ENCODE measurements around the gene SLC7A14. TPM values are rescaled to one million over a fixed set of nuclear protein-coding genes. Genes with fewer than 3 reads are reported as not detected.

The SLC7A14 gene
- total and polyA plus RNA-seq, 2 of the 4 experiments (the other 2 are of a cell fraction), result 2.7 to 6.8 TPM

GRCh38 chr3:170496868-170497140 is 89.1 kb downstream of the SLC7A14 start:
- H4K20me1 ChIP-seq (ENCODE audit: insufficient read depth, low read length), result no peaks in the 10 kb centered on the region
- no peaks in the 10 kb centered on the region for H3K79me1 ChIP-seq (ENCODE audit: low read depth in 1 of 2, low read length in 2 of 2)
- no peak overlapping the region for H2BK5ac ChIP-seq (ENCODE audit: low read depth, low read length, poor library complexity, severe bottlenecking)
- H2BK20ac ChIP-seq (ENCODE audit: low read depth, low read length), result no peak overlapping the region
- POLR2A ChIA-PET (ENCODE audit: unreplicated experiment), result no interaction called here
- H3K27me3 ChIP-seq (ENCODE audit: control insufficient read depth, insufficient read depth, low read length), result no peaks in the 10 kb centered on the region
- WGBS, 2 experiments (ENCODE audit: extremely low coverage in 2 of 2, insufficient read length in 1 of 2), result no CpG with 5 or more reads among the region's 6 CpGs
- H2BK15ac ChIP-seq (ENCODE audit: low read depth, low read length), result no peak overlapping the region
- H3K4me3 ChIP-seq (ENCODE audit: insufficient read depth, low read depth, low read length), result no peak overlapping the region
- no peak overlapping the region for H2BK120ac ChIP-seq (ENCODE audit: low read depth, low read length)
- no peak overlapping the region for H3K18ac ChIP-seq (ENCODE audit: low read depth, low read length)
- no peak overlapping the region for H3K14ac ChIP-seq (replicated peaks; ENCODE audit: low read depth, low read length)
- TF ChIP-seq NFE2L2 (IDR thresholded peaks at IDR 0.05; ENCODE audit: low read depth, low read length), result no peak
- no peak for TF ChIP-seq POLR2A (IDR thresholded peaks at IDR 0.05; ENCODE audit: low read depth, low read length)
- TF ChIP-seq CEBPB (IDR thresholded peaks at IDR 0.05; ENCODE audit: low read depth, low read length), result no peak
- TF ChIP-seq RCOR1 (IDR thresholded peaks at IDR 0.05; ENCODE audit: insufficient replicate concordance, low read length), result no peak
- TF ChIP-seq CHD1 (IDR thresholded peaks at IDR 0.05; ENCODE audit: low read depth, low read length), result no peak
- TF ChIP-seq BHLHE40 (IDR thresholded peaks at IDR 0.05; ENCODE audit: low read depth, low read length), result no peak
- TF ChIP-seq SMC3 (IDR thresholded peaks at IDR 0.05; ENCODE audit: low read depth, low read length), result no peak
- no peak for TF ChIP-seq RAD21 (IDR thresholded peaks at IDR 0.05; ENCODE audit: low read length)
- no peak for TF ChIP-seq RFX5 (IDR thresholded peaks at IDR 0.05; ENCODE audit: low read depth, low read length)
- TF ChIP-seq MXI1 (IDR thresholded peaks at IDR 0.05; ENCODE audit: borderline replicate concordance, low read depth, low read length), result no peak
- no peak for TF ChIP-seq MAZ (IDR thresholded peaks at IDR 0.05; ENCODE audit: borderline replicate concordance, low read depth, low read length)
- TF ChIP-seq FOS (IDR thresholded peaks at IDR 0.05; ENCODE audit: low read depth, low read length), result no peak
- TF ChIP-seq USF2 (IDR thresholded peaks at IDR 0.05; ENCODE audit: low read depth, low read length), result no peak
- no peak for TF ChIP-seq MAFK (IDR thresholded peaks at IDR 0.05; ENCODE audit: low read depth, low read length)
- no peak for TF ChIP-seq ELK1 (IDR thresholded peaks at IDR 0.05; ENCODE audit: borderline replicate concordance, low read depth, low read length)
- no peak overlapping the region for H2AK9ac ChIP-seq (replicated peaks; ENCODE audit: low read depth, low read length, poor library complexity)
- no peak overlapping the region for H4K5ac ChIP-seq (ENCODE audit: low read depth, low read length)
- BruUV-seq (replicated peaks), result no TSS peak
- dilution Hi-C loops (cut with HindIII; ENCODE audit: low sequenced_read_pairs, unreplicated experiment), result no loop called here
- in situ Hi-C loops (cut with MboI; ENCODE audit: low sequenced_read_pairs), result no loop called here
- H3K36me3 ChIP-seq (ENCODE audit: control insufficient read depth, insufficient read depth, low read length), result no peaks in the 10 kb centered on the region
- peaks cover 3% of the 10 kb centered on the region for H3K9me1 ChIP-seq (ENCODE audit: insufficient read depth, low read length)
- H2AFZ ChIP-seq (replicated peaks; ENCODE audit: low read length, poor library complexity), result no peak overlapping the region
- H2AK5ac ChIP-seq (ENCODE audit: low read depth, low read length), result no peak overlapping the region
- H3K4me2 ChIP-seq (ENCODE audit: low read depth, low read length), result no peak overlapping the region
- H4K91ac ChIP-seq (ENCODE audit: insufficient read depth, low read depth, low read length), result no peak overlapping the region
- intact Hi-C loops (cut with micrococcal nuclease), result no loop called here
- H3K56ac ChIP-seq (ENCODE audit: extremely low read depth, insufficient read depth, low read length), result no peak overlapping the region
- H3K9me3 ChIP-seq (ENCODE audit: control insufficient read depth, insufficient read depth, low read length), result no peaks in the 10 kb centered on the region
- H3K4me1 ChIP-seq (ENCODE audit: control insufficient read depth, insufficient read depth, low read length), result peaks cover 6% of the 10 kb centered on the region
- H3K27ac ChIP-seq (ENCODE audit: insufficient read depth, low read length), result no peak overlapping the region
- no peak for DNase-seq
- CTCF ChIA-PET, result no interaction called here
- no peak overlapping the region for H3K23ac ChIP-seq (ENCODE audit: low read depth, low read length)
- H4K8ac ChIP-seq (ENCODE audit: low read depth in 2 of 2, low read length in 2 of 2), result no peak overlapping the region
- H3K4ac ChIP-seq (ENCODE audit: low read depth, low read length), result no peak overlapping the region
- H3K9ac ChIP-seq (ENCODE audit: low read depth, low read length), result no peak overlapping the region
- ATAC-seq (ENCODE audit: low read depth), result no peak

Measured in IMR-90 (cell line).